ENCODE results near the gene SPINK7.
"Not testable (repeated sequence)": the region's sequence is repeated elsewhere in the genome, so short reads cannot be mapped to it uniquely, and the experiment has no call there.

Gene SPINK7

GRCh38 chr5:148309019-148309418, 3.2 kb upstream of the SPINK7 start:
- no peak for DNase-seq (ENCODE audit: low spot score)

DNA sequence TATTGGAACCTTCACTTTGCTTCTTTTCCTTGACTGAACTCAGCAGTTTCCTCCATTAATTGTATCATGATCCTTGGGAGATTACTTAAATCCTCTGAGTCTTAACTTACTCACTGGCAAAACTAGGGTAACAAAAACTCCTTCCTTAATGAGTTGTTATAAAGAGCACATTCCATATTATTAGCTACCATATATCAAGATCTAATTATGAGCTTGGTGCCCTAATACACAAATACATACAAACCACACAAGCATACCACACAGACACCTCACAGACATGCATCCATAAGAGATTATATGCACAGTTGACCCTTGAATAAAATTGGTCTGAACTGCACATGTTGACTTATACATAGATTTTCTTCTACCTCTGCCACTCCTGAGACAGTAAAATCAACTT, 2.5 kb upstream of the SPINK7 start:
- no peak for DNase-seq (ENCODE audit: low spot score)

More at GRCh38 chr5:148309019-148309418, 3.2 kb upstream of the SPINK7 start:
- TF ChIP-seq, protein P1, sequence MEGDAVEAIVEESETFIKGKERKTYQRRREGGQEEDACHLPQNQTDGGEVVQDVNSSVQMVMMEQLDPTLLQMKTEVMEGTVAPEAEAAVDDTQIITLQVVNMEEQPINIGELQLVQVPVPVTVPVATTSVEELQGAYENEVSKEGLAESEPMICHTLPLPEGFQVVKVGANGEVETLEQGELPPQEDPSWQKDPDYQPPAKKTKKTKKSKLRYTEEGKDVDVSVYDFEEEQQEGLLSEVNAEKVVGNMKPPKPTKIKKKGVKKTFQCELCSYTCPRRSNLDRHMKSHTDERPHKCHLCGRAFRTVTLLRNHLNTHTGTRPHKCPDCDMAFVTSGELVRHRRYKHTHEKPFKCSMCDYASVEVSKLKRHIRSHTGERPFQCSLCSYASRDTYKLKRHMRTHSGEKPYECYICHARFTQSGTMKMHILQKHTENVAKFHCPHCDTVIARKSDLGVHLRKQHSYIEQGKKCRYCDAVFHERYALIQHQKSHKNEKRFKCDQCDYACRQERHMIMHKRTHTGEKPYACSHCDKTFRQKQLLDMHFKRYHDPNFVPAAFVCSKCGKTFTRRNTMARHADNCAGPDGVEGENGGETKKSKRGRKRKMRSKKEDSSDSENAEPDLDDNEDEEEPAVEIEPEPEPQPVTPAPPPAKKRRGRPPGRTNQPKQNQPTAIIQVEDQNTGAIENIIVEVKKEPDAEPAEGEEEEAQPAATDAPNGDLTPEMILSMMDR (IDR thresholded peaks at IDR 0.05; ENCODE audit: extremely low read depth, missing control alignments), result no peak

GRCh38 chr5:148311484-148311883, 739 bp upstream of the SPINK7 start:
- TF ChIP-seq, protein P1 (IDR thresholded peaks at IDR 0.05; ENCODE audit: extremely low read depth, missing control alignments), result no peak

More for the DNA sequence above, 2.5 kb upstream of the SPINK7 start:
- TF ChIP-seq, protein P1 (IDR thresholded peaks at IDR 0.05; ENCODE audit: extremely low read depth, missing control alignments), result no peak

DNA sequence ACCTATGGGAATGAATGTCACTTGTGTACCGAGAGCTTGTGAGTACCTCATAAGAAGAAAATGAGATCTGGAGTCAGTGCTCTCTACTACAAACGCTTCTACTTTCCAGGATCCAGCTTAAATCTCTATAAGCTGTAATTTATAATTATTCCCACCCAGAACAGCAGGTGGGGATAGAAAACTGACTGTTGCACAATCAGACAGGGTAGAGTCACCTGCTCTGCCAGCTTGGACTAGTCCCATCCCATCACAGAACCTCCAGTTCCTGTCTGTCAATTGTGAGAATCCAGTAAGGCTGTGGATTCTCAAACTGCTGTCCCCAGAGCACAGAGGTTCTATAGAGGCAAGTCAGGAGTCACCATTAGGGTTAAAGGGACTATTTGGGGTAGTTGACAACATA, 2.0 kb downstream of the SPINK7 start:
- DNase-seq (ENCODE audit: low spot score), result no peak
- TF ChIP-seq, protein P1 (IDR thresholded peaks at IDR 0.05; ENCODE audit: extremely low read depth, missing control alignments), result no peak

More at GRCh38 chr5:148311484-148311883, 739 bp upstream of the SPINK7 start:
- DNase-seq (ENCODE audit: low spot score), result no peak

GRCh38 chr5:148314731-148315130, 2.5 kb downstream of the SPINK7 start:
- no peak for DNase-seq (ENCODE audit: low spot score)
- TF ChIP-seq, protein P1 (IDR thresholded peaks at IDR 0.05; ENCODE audit: extremely low read depth, missing control alignments), result no peak

GRCh38 chr5:148320011-148320963, 8.1 kb downstream of the SPINK7 start:
- DNase-seq (ENCODE audit: low spot score), result not testable (repeated sequence)

DNA sequence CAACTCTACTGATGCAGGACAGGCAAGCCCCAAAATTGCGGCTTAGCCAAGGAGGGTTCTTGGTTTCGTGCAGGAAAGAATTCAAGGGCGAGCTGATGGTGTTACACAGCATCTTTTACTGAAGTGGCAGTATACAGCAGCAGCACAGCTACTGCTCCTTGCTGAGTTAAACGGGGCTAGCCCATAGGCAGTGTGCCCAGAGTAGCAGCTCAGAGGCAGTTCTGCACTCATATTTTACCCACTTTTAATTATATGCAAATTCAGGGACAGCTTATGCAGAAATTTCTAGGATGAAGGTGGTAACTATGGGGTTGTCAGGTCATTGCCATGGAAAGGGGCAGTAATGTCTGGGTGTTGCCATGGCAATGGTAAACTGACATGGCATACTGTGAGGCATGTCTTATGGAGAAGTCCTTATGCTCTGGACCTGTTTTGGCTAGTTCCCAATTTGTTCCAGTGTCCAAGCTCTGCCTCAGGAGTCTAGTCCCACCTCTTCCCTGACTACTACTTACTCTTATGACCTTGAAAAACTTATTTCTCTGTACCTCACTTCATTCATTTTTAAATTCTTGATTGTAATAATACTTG, 21.1 kb downstream of the SPINK7 start:
- TF ChIP-seq, protein P1 (IDR thresholded peaks at IDR 0.05; ENCODE audit: extremely low read depth, missing control alignments), result no peak
- DNase-seq (ENCODE audit: low spot score), result no peak
